ENCODE data around the gene OGA. TPM values are rescaled to one million over a fixed set of nuclear protein-coding genes. Genes with fewer than 3 reads are reported as not detected.

Gene OGA
- total RNA-seq, 4 donors from 2014 or later: 160 to 233 (median 190) TPM

GRCh38 chr10:101767600-101767945 is 50.7 kb downstream of the OGA start:
- TF ChIP-seq CTCF (IDR thresholded peaks at IDR 0.05; ENCODE audit: low read depth): no peak

GRCh38 chr10:101766753-101767599 is 51.3 kb downstream of the OGA start:
- TF ChIP-seq CTCF (IDR thresholded peaks at IDR 0.05; ENCODE audit: low read depth): no peak

GRCh38 chr10:101766306-101766705 is 51.9 kb downstream of the OGA start:
- no peak for TF ChIP-seq CTCF (IDR thresholded peaks at IDR 0.05; ENCODE audit: low read depth)

GRCh38 chr10:101763141-101763846 is 55.0 kb downstream of the OGA start:
- no peak for TF ChIP-seq CTCF (IDR thresholded peaks at IDR 0.05; ENCODE audit: low read depth)

- TF ChIP-seq CTCF (IDR thresholded peaks at IDR 0.05; ENCODE audit: low read depth): no peak
Observed at GRCh38 chr10:101762736-101763135, 55.5 kb downstream of the OGA start.

GRCh38 chr10:101761226-101761625 is 57.0 kb downstream of the OGA start:
- no peak for TF ChIP-seq CTCF (IDR thresholded peaks at IDR 0.05; ENCODE audit: low read depth)

GRCh38 chr10:101760510-101760909 is 57.7 kb downstream of the OGA start:
- no peak for TF ChIP-seq CTCF (IDR thresholded peaks at IDR 0.05; ENCODE audit: low read depth)
